DND-41 (cell line): ENCODE results near the gene MOGAT2.

Source experiments
- ATAC-seq: fragments of 200-7000 bp; cut with Tn5 transposase; 3 replicates; pipeline ENCODE4 v1.9.1; 2021; ENCODE audit warnings: low read depth; ENCODE audit not compliant: insufficient read depth
- DNase-seq: peaks from one replicate; pipeline ENCODE4 v3.0.0-alpha.2; 2020
- H2AFZ ChIP-seq: 2 replicates; pipeline ENCODE4 v1.6.0; 2012; ENCODE audit warnings: low read depth, low read length
- H3K27ac ChIP-seq: 2 replicates; pipeline ENCODE4 v1.5.1; 2012; ENCODE audit warnings: low read length, inconsistent platforms
- H3K27me3 ChIP-seq: fragments of 200-600 bp; sonication (generic); 2 replicates; pipeline ENCODE4 v1.6.0; 2012; ENCODE audit warnings: low read length, mild to moderate bottlenecking, inconsistent platforms; ENCODE audit not compliant: insufficient read depth, poor library complexity
- H3K36me3 ChIP-seq: 2 replicates; pipeline ENCODE4 v1.5.1; 2012; ENCODE audit warnings: low read length, inconsistent platforms; ENCODE audit not compliant: insufficient read depth
- H3K4me1 ChIP-seq: 2 replicates; pipeline ENCODE4 v1.5.1; 2012; ENCODE audit warnings: mild to moderate bottlenecking, low read length; ENCODE audit not compliant: insufficient read depth
- H3K4me2 ChIP-seq: 2 replicates; pipeline ENCODE4 v1.6.0; 2012; ENCODE audit warnings: mild to moderate bottlenecking, moderate library complexity, low read length, inconsistent platforms; ENCODE audit not compliant: insufficient read depth
- H3K4me3 ChIP-seq, 2 experiments: fragments of 200-600 bp in 1 of 2; shearing (Covaris generic) in 1 of 2; 2 replicates each; pipeline ENCODE4 v1.5.1; 2012 to 2016; ENCODE audit warnings: inconsistent platforms in 2 of 2, low read length in 2 of 2, mild to moderate bottlenecking in 2 of 2, low read depth in 1 of 2, moderate library complexity in 1 of 2
- H3K79me2 ChIP-seq: 2 replicates; pipeline ENCODE4 v1.6.0; 2012; ENCODE audit warnings: low read length, inconsistent platforms; ENCODE audit not compliant: insufficient read depth
- H3K9ac ChIP-seq: 2 replicates; pipeline ENCODE4 v1.6.0; 2012; ENCODE audit warnings: low read depth, mild to moderate bottlenecking, inconsistent platforms, low read length, moderate library complexity
- H3K9me3 ChIP-seq: 2 replicates; pipeline ENCODE4 v1.5.1; 2012; ENCODE audit warnings: low read length, moderate library complexity, mild to moderate bottlenecking, inconsistent platforms; ENCODE audit not compliant: insufficient read depth, severe bottlenecking
- H4K20me1 ChIP-seq: 2 replicates; pipeline ENCODE4 v1.6.0; 2012; ENCODE audit warnings: low read length; ENCODE audit not compliant: insufficient read depth
- EZH2 ChIP-seq: IDR thresholded peaks from 3 replicates; pipeline ENCODE4 v1.6.1; 2012; ENCODE audit warnings: borderline replicate concordance, low read depth, mild to moderate bottlenecking, moderate library complexity, low read length, inconsistent platforms; ENCODE audit not compliant: severe bottlenecking
- TF ChIP-seq, protein P1 (sequence below): IDR thresholded peaks from 2 replicates; pipeline ENCODE4 v1.5.1; 2012; ENCODE audit warnings: borderline replicate concordance, low read length, moderate library complexity, mild to moderate bottlenecking; ENCODE audit not compliant: poor library complexity, severe bottlenecking; ENCODE audit errors: extremely low read depth

The MOGAT2 gene

DNA sequence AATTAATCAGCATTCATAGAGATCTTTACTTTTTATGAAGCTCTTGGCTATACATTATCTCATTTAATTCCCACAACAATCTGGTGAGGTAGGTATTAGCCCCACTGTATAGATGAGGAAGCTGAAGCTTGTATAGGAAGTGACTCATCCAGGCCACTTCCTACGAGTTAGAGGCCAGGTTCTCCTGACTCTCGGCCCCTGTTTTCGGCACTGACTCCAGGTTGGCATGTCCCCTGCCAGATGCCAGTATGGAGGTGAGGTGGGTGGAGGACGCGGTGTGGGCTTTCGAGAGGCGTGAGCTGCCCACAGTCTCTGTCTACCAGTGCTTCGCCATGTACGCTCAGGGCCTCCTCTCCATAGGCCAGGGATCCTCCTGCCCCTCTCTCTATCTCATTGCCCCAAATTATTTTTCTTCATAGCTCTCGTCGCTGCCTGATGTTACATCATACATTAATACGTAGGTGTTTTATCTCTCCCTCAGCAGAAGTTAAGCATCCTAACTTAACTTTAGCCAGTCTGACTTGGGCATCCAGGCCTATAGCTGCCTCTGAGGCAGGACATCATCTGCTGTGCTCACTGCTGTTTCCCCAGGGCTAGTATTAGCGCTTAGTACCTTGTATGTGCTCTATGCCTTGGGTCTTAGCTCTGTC lies 59.9 kb downstream of the MOGAT2 start:
- no peak overlapping the region for H3K9ac ChIP-seq
- H4K20me1 ChIP-seq, result no peaks in the 10 kb centered on the region
- H3K4me1 ChIP-seq, result no peaks in the 10 kb centered on the region
- TF ChIP-seq, protein P1, sequence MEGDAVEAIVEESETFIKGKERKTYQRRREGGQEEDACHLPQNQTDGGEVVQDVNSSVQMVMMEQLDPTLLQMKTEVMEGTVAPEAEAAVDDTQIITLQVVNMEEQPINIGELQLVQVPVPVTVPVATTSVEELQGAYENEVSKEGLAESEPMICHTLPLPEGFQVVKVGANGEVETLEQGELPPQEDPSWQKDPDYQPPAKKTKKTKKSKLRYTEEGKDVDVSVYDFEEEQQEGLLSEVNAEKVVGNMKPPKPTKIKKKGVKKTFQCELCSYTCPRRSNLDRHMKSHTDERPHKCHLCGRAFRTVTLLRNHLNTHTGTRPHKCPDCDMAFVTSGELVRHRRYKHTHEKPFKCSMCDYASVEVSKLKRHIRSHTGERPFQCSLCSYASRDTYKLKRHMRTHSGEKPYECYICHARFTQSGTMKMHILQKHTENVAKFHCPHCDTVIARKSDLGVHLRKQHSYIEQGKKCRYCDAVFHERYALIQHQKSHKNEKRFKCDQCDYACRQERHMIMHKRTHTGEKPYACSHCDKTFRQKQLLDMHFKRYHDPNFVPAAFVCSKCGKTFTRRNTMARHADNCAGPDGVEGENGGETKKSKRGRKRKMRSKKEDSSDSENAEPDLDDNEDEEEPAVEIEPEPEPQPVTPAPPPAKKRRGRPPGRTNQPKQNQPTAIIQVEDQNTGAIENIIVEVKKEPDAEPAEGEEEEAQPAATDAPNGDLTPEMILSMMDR, result no peak
- TF ChIP-seq EZH2, result no peak
- H2AFZ ChIP-seq, result no peak overlapping the region
- H3K27me3 ChIP-seq, result no peaks in the 10 kb centered on the region
- no peak overlapping the region for H3K4me3 ChIP-seq
- no peaks in the 10 kb centered on the region for H3K36me3 ChIP-seq
- H3K27ac ChIP-seq, result no peak overlapping the region
- H3K9me3 ChIP-seq, result no peaks in the 10 kb centered on the region
- no peaks in the 10 kb centered on the region for H3K79me2 ChIP-seq
- no peak for DNase-seq
- 0 out of 3 replicates have a peak, but pooled peaks have one; percentile 33 for ATAC-seq
- no peak overlapping the region for H3K4me2 ChIP-seq

DNA sequence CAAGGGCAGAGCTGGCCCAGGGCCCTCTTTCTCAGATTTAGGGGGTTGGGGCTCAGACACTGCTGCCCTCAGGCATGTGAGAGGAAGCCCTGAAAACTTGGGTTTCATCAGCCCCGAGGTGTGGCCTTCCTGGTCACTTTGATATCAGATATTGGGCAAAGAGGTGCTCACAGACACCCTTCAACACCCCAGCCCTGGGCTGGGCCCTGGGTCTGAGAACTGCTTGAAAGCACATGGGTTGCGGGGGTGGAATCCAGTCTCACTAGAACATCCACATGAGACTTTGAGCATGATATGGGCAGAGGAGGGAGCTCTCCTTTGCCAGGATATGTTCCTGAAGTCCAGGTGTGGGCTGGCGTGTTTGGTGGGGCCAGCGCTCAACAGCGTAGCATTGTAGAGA lies 61.3 kb downstream of the MOGAT2 start:
- Histone ChIP-seq H3K4me3 (no peak overlapping the region), H2AFZ (no peak overlapping the region), H3K36me3 (no peaks in the 10 kb centered on the region), H4K20me1 (no peaks in the 10 kb centered on the region), H3K4me1 (no peaks in the 10 kb centered on the region), H3K27ac (no peak overlapping the region), H3K4me2 (no peak overlapping the region), H3K9me3 (no peaks in the 10 kb centered on the region), H3K79me2 (no peaks in the 10 kb centered on the region), H3K9ac (no peak overlapping the region), H3K27me3 (no peaks in the 10 kb centered on the region)
- TF ChIP-seq EZH2, result no peak
- TF ChIP-seq, protein P1, result no peak
- no peak for ATAC-seq
- DNase-seq, result no peak

DNA sequence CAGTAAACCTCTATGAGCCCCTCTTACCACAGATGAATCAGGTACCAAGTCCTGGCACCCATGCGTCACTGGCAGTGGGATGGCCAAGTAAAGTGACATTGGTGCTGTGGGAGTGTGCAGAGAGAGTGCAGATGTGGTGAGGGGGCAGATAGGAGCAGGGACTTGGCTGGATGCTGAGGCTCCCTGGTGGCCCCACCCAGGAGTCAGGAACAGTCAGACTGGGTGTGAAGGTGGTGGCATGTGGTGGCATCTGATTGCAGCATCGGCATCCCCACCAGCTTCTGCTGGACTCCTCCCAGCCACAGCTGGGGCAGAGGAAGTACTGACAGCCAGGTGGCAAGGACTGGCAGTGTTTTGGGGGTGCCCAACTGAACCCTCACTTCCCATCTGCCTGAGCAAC lies 62.3 kb downstream of the MOGAT2 start:
- no peaks in the 10 kb centered on the region for H3K9me3 ChIP-seq
- no peak overlapping the region for H3K9ac ChIP-seq
- no peaks in the 10 kb centered on the region for H3K79me2 ChIP-seq
- no peaks in the 10 kb centered on the region for H3K36me3 ChIP-seq
- no peak for DNase-seq
- no peak overlapping the region for H2AFZ ChIP-seq
- H3K27me3 ChIP-seq, result no peaks in the 10 kb centered on the region
- H3K4me1 ChIP-seq, result no peaks in the 10 kb centered on the region
- no peak for ATAC-seq
- H3K4me3 ChIP-seq, result no peak overlapping the region
- H3K27ac ChIP-seq, result no peak overlapping the region
- TF ChIP-seq, protein P1, result no peak
- TF ChIP-seq EZH2, result no peak
- no peak overlapping the region for H3K4me2 ChIP-seq
- H4K20me1 ChIP-seq, result no peaks in the 10 kb centered on the region

DNA sequence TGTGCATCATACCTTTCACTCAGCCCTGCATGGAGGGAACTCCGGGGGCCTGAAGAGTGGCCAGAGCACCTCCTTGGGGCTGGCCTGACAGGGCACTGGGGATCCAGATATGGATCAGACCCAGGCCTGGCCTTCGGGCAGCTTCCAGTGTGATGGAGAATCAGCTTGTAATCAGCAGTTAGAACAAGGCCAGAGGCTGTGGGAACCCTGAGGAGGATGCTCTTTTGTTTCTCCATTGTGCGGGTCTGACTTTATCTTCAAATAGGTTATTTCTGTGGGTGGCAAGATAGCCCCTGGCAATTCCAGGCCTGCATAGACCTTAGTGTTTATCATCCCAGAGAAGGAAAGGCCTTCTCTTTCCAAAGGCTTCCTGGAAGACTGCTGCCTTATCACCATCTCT lies 63.2 kb downstream of the MOGAT2 start:
- ATAC-seq (no peak), DNase-seq (no peak)
- no peaks in the 10 kb centered on the region for H3K79me2 ChIP-seq
- H3K36me3 ChIP-seq, result no peaks in the 10 kb centered on the region
- no peaks in the 10 kb centered on the region for H3K27me3 ChIP-seq
- no peak overlapping the region for H3K4me2 ChIP-seq
- TF ChIP-seq EZH2, result no peak
- TF ChIP-seq, protein P1, result no peak
- H2AFZ ChIP-seq, result no peak overlapping the region
- no peaks in the 10 kb centered on the region for H3K9me3 ChIP-seq
- H3K4me3 ChIP-seq, result no peak overlapping the region
- no peak overlapping the region for H3K27ac ChIP-seq
- H3K9ac ChIP-seq, result no peak overlapping the region
- no peaks in the 10 kb centered on the region for H3K4me1 ChIP-seq
- H4K20me1 ChIP-seq, result no peaks in the 10 kb centered on the region
